CD4-positive, alpha-beta T cell (primary cell): ENCODE measurements around the gene OSBPL1A. TPM values are rescaled to one million over a fixed set of nuclear protein-coding genes. Genes with fewer than 3 reads are reported as not detected.

Source experiments
- ATAC-seq: fragments of 200-7000 bp; cut with Tn5 transposase; one replicate; pipeline ENCODE4 v1.10.0; 2022; ENCODE audit warnings: mild to moderate bottlenecking; ENCODE audit not compliant: poor library complexity
- CTCF ChIA-PET: fragments of 350-600 bp; sonication (Branson Sonifier 250); formaldehyde crosslinking; loops from one replicate; lab custom pipeline; 2021; ENCODE audit warnings: antibody characterized with exemption, inconsistent platforms; lab: Charles Lee
- POLR2A ChIA-PET: fragments of 350-600 bp; sonication (Branson Sonifier 250); formaldehyde crosslinking; loops from one replicate; lab custom pipeline; 2021; ENCODE audit warnings: antibody characterized with exemption, inconsistent platforms; lab: Charles Lee
- DNase-seq, 14 experiments: peaks; one replicate each; pipeline ENCODE4 v3.0.0-alpha.2; 2013 to 2020; ENCODE audit warnings: mixed read lengths in 2 of 14
- H3K27ac ChIP-seq, 2 donors: one replicate each; pipeline versions ENCODE4 v1.5.1 to v1.7.0; 2013; ENCODE audit warnings: low read length in 2 of 2, low read depth in 1 of 2, mild to moderate bottlenecking in 1 of 2
- H3K27me3 ChIP-seq, 2 experiments: 1 replicate in 1 of 2; 2 replicates in 1 of 2; pipeline versions ENCODE4 v1.6.1 to v1.7.0; 2013; ENCODE audit warnings: low read length in 2 of 2, control low read depth in 1 of 2, mild to moderate bottlenecking in 1 of 2, moderate library complexity in 1 of 2; ENCODE audit not compliant: insufficient read depth in 2 of 2, control insufficient read depth in 1 of 2
- H3K36me3 ChIP-seq: one replicate; pipeline ENCODE4 v1.6.1; 2013; ENCODE audit warnings: low read length, control low read depth; ENCODE audit not compliant: insufficient read depth
- H3K4me1 ChIP-seq: one replicate; pipeline ENCODE4 v1.6.1; 2013; ENCODE audit warnings: low read length, control low read depth; ENCODE audit not compliant: insufficient read depth
- H3K4me3 ChIP-seq: one replicate; pipeline ENCODE4 v1.5.1; 2013; ENCODE audit warnings: mild to moderate bottlenecking, low read length, moderate library complexity
- H3K9me3 ChIP-seq, 2 experiments: 1 replicate in 1 of 2; 2 replicates in 1 of 2; pipeline versions ENCODE4 v1.6.1 to v1.7.0; 2013; ENCODE audit warnings: low read length in 2 of 2, mild to moderate bottlenecking in 2 of 2, control low read depth in 1 of 2, moderate library complexity in 1 of 2; ENCODE audit not compliant: control insufficient read depth in 1 of 2, insufficient read depth in 1 of 2
- H3K27ac Mint-ChIP-seq: one replicate; pipeline ENCODE4 v1.8.0; 2020; ENCODE audit warnings: mixed read lengths
- H3K27me3 Mint-ChIP-seq: one replicate; pipeline ENCODE4 v1.8.0; 2021; ENCODE audit warnings: mixed read lengths
- H3K36me3 Mint-ChIP-seq: one replicate; pipeline ENCODE4 v1.8.0; 2021; ENCODE audit warnings: low read depth, mixed read lengths
- H3K4me1 Mint-ChIP-seq: one replicate; pipeline ENCODE4 v1.8.0; 2021; ENCODE audit warnings: low read depth, mixed read lengths
- H3K4me3 Mint-ChIP-seq: one replicate; pipeline ENCODE4 v1.8.0; 2020; ENCODE audit warnings: mild to moderate bottlenecking, mixed read lengths
- H3K9me3 Mint-ChIP-seq: one replicate; pipeline ENCODE4 v1.8.0; 2020; ENCODE audit warnings: mixed read lengths
- CTCF ChIP-seq: fragments of 200-600 bp; IDR thresholded peaks from one replicate; pipeline ENCODE4 v1.8.0; 2022; ENCODE audit warnings: antibody characterized with exemption, mild to moderate bottlenecking
- intact Hi-C, 2 experiments: fragments of 100-400 bp; cut with DNase I in 1 of 2; cut with micrococcal nuclease in 1 of 2; formaldehyde crosslinking; loops; one replicate each; pipeline versions ENCODE4 v1.15.1 to v1.9.0; 2023 to 2025; cut with DNase I, micrococcal nuclease
- total RNA-seq, 174 experiments: library from RNA in 2 of 174; stranded (reverse) in 2 of 174; gene quantifications; one replicate each; pipeline ENCODE4 v1.2.3 and lab custom pipeline; 2021 to 2026

Gene OSBPL1A
- total RNA-seq, 2 experiments from 2014 or later, result 2.7 TPM

GRCh38 chr18:24244698-24245097, 152.9 kb downstream of the OSBPL1A start:
- ChIA-PET POLR2A (no interaction called here), CTCF (no interaction called here)
- intact Hi-C loops, result no loop called here
- H3K36me3 ChIP-seq, result no peaks in the 10 kb centered on the region
- no peak overlapping the region for H3K27ac ChIP-seq
- no peaks in the 10 kb centered on the region for H3K27me3 ChIP-seq
- TF ChIP-seq CTCF, result no peak
- Mint-ChIP-seq H3K4me1 (no peaks in the 10 kb centered on the region), H3K9me3 (no peaks in the 10 kb centered on the region), H3K4me3 (no peak overlapping the region), H3K27ac (no peak overlapping the region), H3K27me3 (no peaks in the 10 kb centered on the region), H3K36me3 (no peaks in the 10 kb centered on the region)
- DNase-seq (no peak), ATAC-seq (no peak)
- no peaks in the 10 kb centered on the region for H3K4me1 ChIP-seq
- H3K4me3 ChIP-seq, result no peak overlapping the region
- H3K9me3 ChIP-seq, result no peaks in the 10 kb centered on the region

- H3K4me1 ChIP-seq, result no peaks in the 10 kb centered on the region
- H3K36me3 Mint-ChIP-seq, result no peaks in the 10 kb centered on the region
- DNase-seq, result no peak
- H3K4me3 Mint-ChIP-seq, result no peak overlapping the region
- H3K27ac Mint-ChIP-seq, result no peak overlapping the region
- H3K27ac ChIP-seq, result no peak overlapping the region
- no peak overlapping the region for H3K4me3 ChIP-seq
- no peaks in the 10 kb centered on the region for H3K36me3 ChIP-seq
- ChIA-PET POLR2A (no interaction called here), CTCF (no interaction called here)
- no peaks in the 10 kb centered on the region for H3K9me3 Mint-ChIP-seq
- H3K9me3 ChIP-seq, result no peaks in the 10 kb centered on the region
- no peaks in the 10 kb centered on the region for H3K4me1 Mint-ChIP-seq
- intact Hi-C loops, result no loop called here
- TF ChIP-seq CTCF, result no peak
- H3K27me3 Mint-ChIP-seq, result no peaks in the 10 kb centered on the region
- ATAC-seq, result no peak
- H3K27me3 ChIP-seq, result no peaks in the 10 kb centered on the region
These were observed 153.9 kb downstream of the OSBPL1A start for GRCh38 chr18:24243677-24244076.

- Mint-ChIP-seq H3K9me3 (no peaks in the 10 kb centered on the region), H3K36me3 (no peaks in the 10 kb centered on the region), H3K27ac (no peak overlapping the region), H3K4me1 (no peaks in the 10 kb centered on the region), H3K4me3 (no peak overlapping the region), H3K27me3 (no peaks in the 10 kb centered on the region)
- H3K36me3 ChIP-seq, result no peaks in the 10 kb centered on the region
- no peaks in the 10 kb centered on the region for H3K9me3 ChIP-seq
- ATAC-seq (no peak), DNase-seq (no peak)
- no peak overlapping the region for H3K27ac ChIP-seq
- POLR2A ChIA-PET, result no interaction called here
- no peaks in the 10 kb centered on the region for H3K4me1 ChIP-seq
- H3K27me3 ChIP-seq, result no peaks in the 10 kb centered on the region
- CTCF ChIA-PET, result no interaction called here
- no peak for TF ChIP-seq CTCF
- intact Hi-C loops, result no loop called here
- H3K4me3 ChIP-seq, result no peak overlapping the region
These were observed 158.3 kb downstream of the OSBPL1A start for GRCh38 chr18:24239341-24239740.
